Gastroesophageal sphincter (tissue), 4 donors: ENCODE results near the gene CCDC178. TPM values are rescaled to one million over a fixed set of nuclear protein-coding genes. Genes with fewer than 3 reads are reported as not detected.
"Not testable (repeated sequence)": the region's sequence is repeated elsewhere in the genome, so short reads cannot be mapped to it uniquely, and the experiment has no call there.

Experiments
- ATAC-seq: fragments of 150-250 bp; one replicate; pipeline ENCODE4 v1.9.1; 2016; ENCODE audit warnings: mild to moderate bottlenecking, moderate library complexity
- H3K27ac ChIP-seq, 4 donors: fragments of 200-600 bp; sonication (generic) in 3 of 4; 1 replicate in 3 of 4; 2 replicates in 1 of 4; pipeline ENCODE4 v1.5.1; 2016 to 2019
- H3K27me3 ChIP-seq: fragments of 200-600 bp; sonication (generic); one replicate; pipeline ENCODE4 v1.5.1; 2019
- H3K36me3 ChIP-seq, 2 donors: fragments of 200-600 bp; sonication (generic); one replicate each; pipeline ENCODE4 v1.5.1; 2019; ENCODE audit warnings: control low read depth in 1 of 2
- H3K4me1 ChIP-seq, 3 donors: fragments of 200-600 bp; sonication (generic); 1 replicate in 2 of 3; 2 replicates in 1 of 3; pipeline ENCODE4 v1.5.1; 2016 to 2019; ENCODE audit warnings: control low read depth in 2 of 3
- H3K4me3 ChIP-seq, 2 donors: fragments of 200-600 bp; sonication (generic); one replicate each; pipeline ENCODE4 v1.5.1; 2019; ENCODE audit warnings: mild to moderate bottlenecking in 1 of 2, moderate library complexity in 1 of 2
- H3K9me3 ChIP-seq, 3 donors: fragments of 200-600 bp; sonication (generic); one replicate each; pipeline ENCODE4 v1.5.1; 2017 to 2019; ENCODE audit warnings: control low read depth in 2 of 3
- CTCF ChIP-seq, 4 experiments: fragments of 200-600 bp in 2 of 4; fragments of 450-650 bp in 2 of 4; sonication (generic) in 1 of 4; IDR thresholded peaks; one replicate each; pipeline ENCODE4 v1.5.1; 2017 to 2019; ENCODE audit warnings: antibody characterized with exemption in 4 of 4, mild to moderate bottlenecking in 2 of 4, moderate library complexity in 2 of 4
- EP300 ChIP-seq: sonication (generic); formaldehyde crosslinking; IDR thresholded peaks from one replicate; pipeline ENCODE4 v1.6.1; 2017; ENCODE audit warnings: antibody characterized with exemption, mild to moderate bottlenecking
- POLR2A ChIP-seq, 2 donors: fragments of 450-650 bp; IDR thresholded peaks; one replicate each; pipeline ENCODE4 v1.6.1; 2017; ENCODE audit warnings: antibody characterized with exemption in 2 of 2, mild to moderate bottlenecking in 2 of 2, moderate library complexity in 1 of 2
- POLR2AphosphoS5 ChIP-seq: sonication (generic); formaldehyde crosslinking; IDR thresholded peaks from one replicate; pipeline ENCODE4 v1.6.1; 2017; ENCODE audit warnings: antibody characterized with exemption
- WGBS, 2 donors: methylation state at CpG; one replicate each; pipeline ENCODE4 v1.1.5; 2018; ENCODE audit warnings: low coverage in 1 of 2; 5-methylcytosine and 5-hydroxymethylcytosine counted together
- total RNA-seq, 4 donors: library from RNA; depleted of rRNA; stranded (reverse); fragments of >200 nt; gene quantifications; one replicate each; pipeline ENCODE4 v1.1.0, GENCODE V29; 2016

CCDC178 gene
- total RNA-seq, 4 donors from 2014 or later: 0.27 to 3.3 (median 2.1) TPM; not detected in 1

- ATAC-seq: no peak
- peaks cover 0 to 6% (median 0%) of the 10 kb centered on the region in 3 donors for H3K9me3 ChIP-seq
- no peaks in the 10 kb centered on the region for H3K27me3 ChIP-seq
- no peaks in the 10 kb centered on the region for H3K36me3 ChIP-seq
- no peaks in the 10 kb centered on the region for H3K4me1 ChIP-seq
- 35 to 42% methylated on average over 1 of the region's 1 CpG for WGBS, 2 donors
- H3K4me3 ChIP-seq: no peak overlapping the region
- H3K27ac ChIP-seq: no peak overlapping the region
- TF ChIP-seq EP300 (no peak), POLR2AphosphoS5 (no peak), POLR2A (IDR thresholded peaks at IDR 0.05) (no peak), CTCF (IDR thresholded peaks at IDR 0.05) (no peak)
Observed at GRCh38 chr18:33356735-33357134, 83.8 kb downstream of the CCDC178 start.

- no peaks in the 10 kb centered on the region for H3K4me1 ChIP-seq
- TF ChIP-seq CTCF (IDR thresholded peaks at IDR 0.05) (no peak), EP300 (no peak), POLR2A (IDR thresholded peaks at IDR 0.05) (no peak), POLR2AphosphoS5 (no peak)
- H3K27ac ChIP-seq: no peak overlapping the region
- H3K4me3 ChIP-seq: no peak overlapping the region
- WGBS, 2 donors: 58 to 100% methylated on average over 1 of the region's 1 CpG
- no peak for ATAC-seq
- H3K9me3 ChIP-seq: peaks cover 0 to 6% (median 0%) of the 10 kb centered on the region in 3 donors
- H3K36me3 ChIP-seq: no peaks in the 10 kb centered on the region
- no peaks in the 10 kb centered on the region for H3K27me3 ChIP-seq
Observed at GRCh38 chr18:33355756-33356155, 84.8 kb downstream of the CCDC178 start.

GRCh38 chr18:33355263-33355662 lies 85.3 kb downstream of the CCDC178 start:
- H3K9me3 ChIP-seq: peaks cover 0 to 6% (median 0%) of the 10 kb centered on the region in 3 donors
- 44 to 64% methylated on average over 1 of the region's 1 CpG for WGBS, 2 donors
- no peak for TF ChIP-seq CTCF (IDR thresholded peaks at IDR 0.05)
- no peak for TF ChIP-seq POLR2A (IDR thresholded peaks at IDR 0.05)
- no peak for TF ChIP-seq POLR2AphosphoS5
- TF ChIP-seq EP300: no peak
- H3K4me1 ChIP-seq: no peaks in the 10 kb centered on the region
- no peak overlapping the region for H3K4me3 ChIP-seq
- H3K27me3 ChIP-seq: no peaks in the 10 kb centered on the region
- H3K36me3 ChIP-seq: no peaks in the 10 kb centered on the region
- H3K27ac ChIP-seq: no peak overlapping the region
- no peak for ATAC-seq

- TF ChIP-seq POLR2AphosphoS5 (no peak), POLR2A (IDR thresholded peaks at IDR 0.05) (no peak), EP300 (no peak), CTCF (IDR thresholded peaks at IDR 0.05) (no peak)
- peaks cover 0 to 6% (median 0%) of the 10 kb centered on the region in 3 donors for H3K9me3 ChIP-seq
- H3K4me3 ChIP-seq: no peak overlapping the region
- no peak overlapping the region for H3K27ac ChIP-seq
- no peak for ATAC-seq
- H3K27me3 ChIP-seq: no peaks in the 10 kb centered on the region
- no peaks in the 10 kb centered on the region for H3K4me1 ChIP-seq
- H3K36me3 ChIP-seq: no peaks in the 10 kb centered on the region
- WGBS, 2 donors: 70 to 79% methylated on average over 2 of the region's 2 CpGs
Observed at GRCh38 chr18:33350256-33350655, 90.3 kb downstream of the CCDC178 start.

GRCh38 chr18:33339733-33340132 lies 100.8 kb downstream of the CCDC178 start:
- not testable (repeated sequence) for H3K27ac ChIP-seq, H3K27me3 ChIP-seq, H3K4me3 ChIP-seq, ATAC-seq, H3K36me3 ChIP-seq, H3K4me1 ChIP-seq
- peaks cover 0 to 20% (median 0%) of the 10 kb centered on the region in 3 donors for H3K9me3 ChIP-seq
- WGBS, 2 donors: 88 to 90% methylated on average over 2 of the region's 2 CpGs
